ENCODE measurements around the gene KIAA0930. TPM values are rescaled to one million over a fixed set of nuclear protein-coding genes. Genes with fewer than 3 reads are reported as not detected.

Gene KIAA0930
- total and polyA plus RNA-seq, 2 donors (not counting 1 experiment from before 2014, with no cell fraction given), result 27.0 to 46.8 TPM

GRCh38 chr22:45272498-45272897, 31.8 kb upstream of the KIAA0930 start:
- Histone ChIP-seq H3K4me2 (replicated peaks; ENCODE audit: low read depth, low read length, poor library complexity, severe bottlenecking) (no peak overlapping the region), H3K36me3 (replicated peaks in 1 of 2; ENCODE audit: control extremely low read depth in 1 of 2, control insufficient read depth in 1 of 2, extremely low read depth in 1 of 2, insufficient read depth in 2 of 2, low read length in 1 of 2) (no peaks in the 10 kb centered on the region), H3K4me1 (ENCODE audit: control insufficient read depth in 2 of 2, insufficient read depth in 2 of 2, low read length in 2 of 2) (peaks cover 9 to 19% of the 10 kb centered on the region in 2 donors), H3K27ac (ENCODE audit: low read length in 2 of 2) (no peak overlapping the region), H3K9me3 (ENCODE audit: control extremely low read depth in 1 of 3, control insufficient read depth in 2 of 3, insufficient read depth in 1 of 3, low read length in 2 of 3) (no peaks in the 10 kb centered on the region), H3K79me2 (ENCODE audit: control insufficient read depth, insufficient read depth, low read length) (no peaks in the 10 kb centered on the region), H3K9ac (ENCODE audit: low read length) (no peak overlapping the region), H2AFZ (ENCODE audit: insufficient read depth, low read depth, low read length, poor library complexity, severe bottlenecking) (no peak overlapping the region), H4K20me1 (ENCODE audit: control insufficient read depth, insufficient read depth, low read length, poor library complexity, severe bottlenecking) (no peaks in the 10 kb centered on the region), H3K4me3 (ENCODE audit: control extremely low read depth in 1 of 5, extremely low read depth in 1 of 5, insufficient read depth in 1 of 5, low read depth in 2 of 5, low read length in 4 of 5) (no peak overlapping the region), H3K27me3 (replicated peaks in 1 of 4; ENCODE audit: control extremely low read depth in 1 of 4, control insufficient read depth in 3 of 4, insufficient read depth in 4 of 4, low read length in 3 of 4) (peaks cover 0 to 19% (median 7%) of the 10 kb centered on the region in 4 experiments)
- Mint-ChIP-seq H3K9me3 (ENCODE audit: insufficient read depth) (no peaks in the 10 kb centered on the region), H3K4me3 (no peak overlapping the region), H3K4me1 (peaks cover 14% of the 10 kb centered on the region), H3K27ac (no peak overlapping the region), H3K27me3 (peaks cover 10% of the 10 kb centered on the region)
- POLR2A ChIA-PET, result no interaction called here
- CTCF ChIA-PET, result interaction anchor here (1.4 to 2.3 kb wide), 2 partner anchors 160 to 279 kb away, joined by 3 to 13 read pairs; no protein-coding TSS in a partner anchor
- no peak for DNase-seq
- WGBS (ENCODE audit: insufficient coverage), result 91% methylated on average over 7 of the region's 7 CpGs
- no peak for ATAC-seq (ENCODE audit: low read depth)
- intact Hi-C loops (cut with micrococcal nuclease), result no loop called here
- TF ChIP-seq CTCF (IDR thresholded peaks at IDR 0.05) (no peak), EZH2 (IDR thresholded peaks at IDR 0.05; ENCODE audit: borderline replicate concordance, insufficient read depth, low read depth, low read length, poor library complexity, severe bottlenecking) (no peak)

GRCh38 chr22:45271667-45272201, 31.0 kb upstream of the KIAA0930 start:
- Mint-ChIP-seq H3K4me1 (peaks cover 17% of the 10 kb centered on the region), H3K27me3 (peaks cover 10% of the 10 kb centered on the region), H3K27ac (no peak overlapping the region), H3K9me3 (ENCODE audit: insufficient read depth) (no peaks in the 10 kb centered on the region), H3K4me3 (no peak overlapping the region)
- intact Hi-C loops (cut with micrococcal nuclease), result no loop called here
- ATAC-seq (ENCODE audit: low read depth), result no peak
- TF ChIP-seq CTCF (IDR thresholded peaks at IDR 0.05), result no peak
- no peak for TF ChIP-seq EZH2 (IDR thresholded peaks at IDR 0.05; ENCODE audit: borderline replicate concordance, insufficient read depth, low read depth, low read length, poor library complexity, severe bottlenecking)
- H3K9me3 ChIP-seq (ENCODE audit: control extremely low read depth in 1 of 3, control insufficient read depth in 2 of 3, insufficient read depth in 1 of 3, low read length in 2 of 3), result no peaks in the 10 kb centered on the region
- no peak overlapping the region for H3K27ac ChIP-seq (ENCODE audit: low read length in 2 of 2)
- no peak overlapping the region for H3K4me3 ChIP-seq (ENCODE audit: control extremely low read depth in 1 of 5, extremely low read depth in 1 of 5, insufficient read depth in 1 of 5, low read depth in 2 of 5, low read length in 4 of 5)
- no peak for DNase-seq
- ChIA-PET CTCF (interaction anchor here (0.6 to 2.3 kb wide), 4 partner anchors 13 to 282 kb away, joined by 3 to 13 read pairs (median 3); partner anchors contain the start of gene UPK3A), POLR2A (no interaction called here)
- no peak overlapping the region for H3K9ac ChIP-seq (ENCODE audit: low read length)
- peaks cover 9 to 19% of the 10 kb centered on the region in 2 donors for H3K4me1 ChIP-seq (ENCODE audit: control insufficient read depth in 2 of 2, insufficient read depth in 2 of 2, low read length in 2 of 2)
- no peak overlapping the region for H2AFZ ChIP-seq (ENCODE audit: insufficient read depth, low read depth, low read length, poor library complexity, severe bottlenecking)
- H3K27me3 ChIP-seq (replicated peaks in 1 of 4; ENCODE audit: control extremely low read depth in 1 of 4, control insufficient read depth in 3 of 4, insufficient read depth in 4 of 4, low read length in 3 of 4), result peaks cover 0 to 19% (median 7%) of the 10 kb centered on the region in 4 experiments
- H3K79me2 ChIP-seq (ENCODE audit: control insufficient read depth, insufficient read depth, low read length), result no peaks in the 10 kb centered on the region
- WGBS (ENCODE audit: insufficient coverage), result 83% methylated on average over 10 of the region's 13 CpGs
- no peaks in the 10 kb centered on the region for H4K20me1 ChIP-seq (ENCODE audit: control insufficient read depth, insufficient read depth, low read length, poor library complexity, severe bottlenecking)
- no peak overlapping the region for H3K4me2 ChIP-seq (replicated peaks; ENCODE audit: low read depth, low read length, poor library complexity, severe bottlenecking)
- no peaks in the 10 kb centered on the region for H3K36me3 ChIP-seq (replicated peaks in 1 of 2; ENCODE audit: control extremely low read depth in 1 of 2, control insufficient read depth in 1 of 2, extremely low read depth in 1 of 2, insufficient read depth in 2 of 2, low read length in 1 of 2)

All from B cell (primary cell).